GM23338 (cell line): ENCODE measurements around the gene NAPG. TPM values are rescaled to one million over a fixed set of nuclear protein-coding genes. Genes with fewer than 3 reads are reported as not detected.

ENCODE experiments used
- ATAC-seq: fragments of 200-7000 bp; cut with Tn5 transposase; 3 replicates; pipeline ENCODE4 v1.9.1; 2020
- DNase-seq: peaks from one replicate; pipeline ENCODE4 v3.0.0-alpha.2; 2015; ENCODE audit warnings: low spot score
- H2AFZ ChIP-seq: fragments of 200-600 bp; sonication (generic); 2 replicates; pipeline ENCODE4 v1.8.0; 2016; ENCODE audit warnings: antibody characterized with exemption, mild to moderate bottlenecking, moderate library complexity
- H3F3A ChIP-seq: fragments of 200-600 bp; sonication (generic); replicated peaks from 2 replicates; pipeline ENCODE4 v1.8.0; 2017; ENCODE audit warnings: antibody characterized with exemption, mixed run types, low read depth
- H3K27ac ChIP-seq: fragments of 200-600 bp; sonication (generic); 2 replicates; pipeline ENCODE4 v1.6.1; 2016; ENCODE audit warnings: low read depth
- H3K27me3 ChIP-seq: fragments of 200-600 bp; sonication (generic); 2 replicates; pipeline ENCODE4 v1.8.0; 2016; ENCODE audit warnings: mild to moderate bottlenecking, mixed run types, moderate library complexity; ENCODE audit not compliant: insufficient read depth
- H3K36me3 ChIP-seq: fragments of 200-600 bp; sonication (generic); 2 replicates; pipeline ENCODE4 v1.8.0; 2016; ENCODE audit warnings: mild to moderate bottlenecking; ENCODE audit not compliant: insufficient read depth
- H3K4me1 ChIP-seq: fragments of 200-600 bp; sonication (generic); 2 replicates; pipeline ENCODE4 v1.8.0; 2016; ENCODE audit warnings: mild to moderate bottlenecking, moderate library complexity; ENCODE audit not compliant: insufficient read depth
- H3K4me2 ChIP-seq: fragments of 200-600 bp; sonication (generic); 2 replicates; pipeline ENCODE4 v1.7.1; 2017; ENCODE audit warnings: mixed run types
- H3K4me3 ChIP-seq: fragments of 200-600 bp; sonication (generic); 2 replicates; pipeline ENCODE4 v1.6.1; 2016; ENCODE audit warnings: mixed run types
- H3K79me2 ChIP-seq: fragments of 200-600 bp; sonication (generic); replicated peaks from 2 replicates; pipeline ENCODE4 v1.8.0; 2017; ENCODE audit warnings: mild to moderate bottlenecking; ENCODE audit not compliant: insufficient read depth
- H3K9me2 ChIP-seq: fragments of 200-600 bp; sonication (generic); 2 replicates; pipeline ENCODE4 v1.8.0; 2017; ENCODE audit not compliant: insufficient read depth
- H4K20me1 ChIP-seq: fragments of 200-600 bp; sonication (generic); replicated peaks from 2 replicates; pipeline ENCODE4 v1.8.0; 2017; ENCODE audit warnings: mild to moderate bottlenecking; ENCODE audit not compliant: insufficient read depth
- H3K27ac Mint-ChIP-seq: 2 replicates; pipeline ENCODE4 v1.8.0; 2020; ENCODE audit warnings: inconsistent platforms, mild to moderate bottlenecking, moderate library complexity, mixed read lengths
- H3K27me3 Mint-ChIP-seq: 3 replicates; pipeline ENCODE4 v1.8.0; 2022; ENCODE audit warnings: low read depth, mild to moderate bottlenecking, moderate library complexity, mixed read lengths, inconsistent platforms; ENCODE audit not compliant: insufficient read depth, poor library complexity
- H3K36me3 Mint-ChIP-seq: 3 replicates; pipeline ENCODE4 v1.8.0; 2021; ENCODE audit warnings: low read depth, mild to moderate bottlenecking, inconsistent platforms, moderate library complexity, mixed read lengths
- H3K4me1 Mint-ChIP-seq: 3 replicates; pipeline ENCODE4 v1.8.0; 2020; ENCODE audit warnings: mild to moderate bottlenecking, inconsistent platforms, mixed read lengths
- H3K4me3 Mint-ChIP-seq: 3 replicates; pipeline ENCODE4 v1.8.0; 2021; ENCODE audit warnings: moderate library complexity, mild to moderate bottlenecking, inconsistent platforms, mixed read lengths
- H3K9me3 Mint-ChIP-seq: 3 replicates; pipeline ENCODE4 v1.8.0; 2020; ENCODE audit warnings: moderate library complexity, mild to moderate bottlenecking, inconsistent platforms, mixed read lengths
- CREB1 ChIP-seq: fragments of 250-450 bp; sonication (Bioruptor Pico); IDR thresholded peaks from 2 replicates; pipeline ENCODE4 v1.5.0; 2020; ENCODE audit warnings: low read depth, mild to moderate bottlenecking, moderate library complexity
- CTCF ChIP-seq, 2 experiments: fragments of 200-600 bp in 1 of 2; sonication (generic) in 1 of 2; conservative IDR thresholded peaks; 2 replicates each; pipeline versions ENCODE4 v1.5.1 to v1.6.1; 2016 to 2017; ENCODE audit warnings: antibody characterized with exemption in 2 of 2, low read depth in 2 of 2, mild to moderate bottlenecking in 2 of 2, moderate library complexity in 1 of 2
- EZH2 ChIP-seq: fragments of 200-600 bp; sonication (generic); IDR thresholded peaks from one replicate; pipeline ENCODE4 v1.8.0; 2017; ENCODE audit warnings: antibody characterized with exemption, mild to moderate bottlenecking, low read depth; ENCODE audit not compliant: unreplicated experiment
- EZH2phosphoT487 ChIP-seq: fragments of 200-600 bp; sonication (generic); IDR thresholded peaks from one replicate; pipeline ENCODE4 v1.8.1; 2018; ENCODE audit warnings: antibody characterized with exemption; ENCODE audit not compliant: unreplicated experiment
- JUNB ChIP-seq: IDR thresholded peaks from one replicate; pipeline ENCODE4 v1.6.1; 2016; ENCODE audit warnings: antibody characterized with exemption; ENCODE audit not compliant: unreplicated experiment
- NANOG ChIP-seq: IDR thresholded peaks from 2 replicates; pipeline ENCODE4 v1.6.1; 2016; ENCODE audit warnings: antibody characterized with exemption, borderline replicate concordance
- ZNF114 ChIP-seq: fragments of 250-450 bp; sonication (Bioruptor Pico); IDR thresholded peaks from 2 replicates; pipeline ENCODE4 v1.5.0; 2020; ENCODE audit warnings: mild to moderate bottlenecking, moderate library complexity
- ZNF331 ChIP-seq: fragments of 250-450 bp; sonication (Bioruptor Pico); IDR thresholded peaks from 2 replicates; pipeline ENCODE4 v1.5.0; 2020; ENCODE audit warnings: low read depth, mild to moderate bottlenecking, moderate library complexity
- polyA plus RNA-seq: library from polyadenylated mRNA; unstranded; fragments of >200 nt; fragmentation: Nextera tagmentation; extraction: Ambion mirVana; gene quantifications from 2 replicates; pipeline ENCODE4 v1.2.1, GENCODE V29; 2016
- total RNA-seq: library from RNA; depleted of rRNA; stranded (reverse); fragments of >200 nt; shearing (Covaris generic); gene quantifications from 2 replicates; pipeline ENCODE4 v1.2.3, GENCODE V29; 2014
- TF ChIP-seq, protein P1 (sequence below): IDR thresholded peaks from one replicate; pipeline ENCODE4 v1.6.1; 2018; ENCODE audit warnings: antibody characterized with exemption; ENCODE audit not compliant: unreplicated experiment
- TF ChIP-seq, protein P2 (sequence below): IDR thresholded peaks from 2 replicates; pipeline ENCODE4 v1.6.1; 2016; ENCODE audit warnings: antibody characterized with exemption

The NAPG gene
- total and polyA plus RNA-seq, 2 experiments from 2014 or later: 26.8 to 40.1 TPM

DNA sequence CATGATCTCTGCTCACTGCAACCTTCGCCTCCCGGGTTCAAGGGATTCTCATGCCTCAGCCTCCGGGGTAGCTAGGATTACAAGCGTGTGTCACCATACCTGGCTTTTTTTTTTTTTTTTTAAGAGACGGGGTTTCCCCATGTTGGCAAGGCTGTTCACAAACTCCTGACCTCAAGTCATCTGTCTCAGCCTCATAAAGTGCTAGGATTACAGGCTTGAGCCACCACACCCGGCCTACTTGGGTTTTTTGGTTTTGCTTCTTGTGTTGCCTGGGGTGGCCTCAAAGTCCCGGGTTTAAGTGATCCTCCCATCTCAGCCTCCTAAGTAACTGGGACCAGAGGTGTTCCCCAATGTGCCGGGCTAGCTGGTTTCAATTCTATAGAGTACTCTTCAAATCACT is 64.6 kb downstream of the NAPG start:
- no peak overlapping the region for H2AFZ ChIP-seq
- no peaks in the 10 kb centered on the region for H3K4me1 ChIP-seq
- Mint-ChIP-seq H3K27ac (no peak overlapping the region), H3K4me3 (no peak overlapping the region), H3K4me1 (no peaks in the 10 kb centered on the region), H3K36me3 (no peaks in the 10 kb centered on the region; the same call in 2 of the 3 replicates), H3K9me3 (peaks cover 2% of the 10 kb centered on the region; the same call in 2 of the 3 replicates), H3K27me3 (no peaks in the 10 kb centered on the region)
- DNase-seq: no peak
- H3K79me2 ChIP-seq: no peaks in the 10 kb centered on the region
- no peaks in the 10 kb centered on the region for H4K20me1 ChIP-seq
- TF ChIP-seq, protein P1, sequence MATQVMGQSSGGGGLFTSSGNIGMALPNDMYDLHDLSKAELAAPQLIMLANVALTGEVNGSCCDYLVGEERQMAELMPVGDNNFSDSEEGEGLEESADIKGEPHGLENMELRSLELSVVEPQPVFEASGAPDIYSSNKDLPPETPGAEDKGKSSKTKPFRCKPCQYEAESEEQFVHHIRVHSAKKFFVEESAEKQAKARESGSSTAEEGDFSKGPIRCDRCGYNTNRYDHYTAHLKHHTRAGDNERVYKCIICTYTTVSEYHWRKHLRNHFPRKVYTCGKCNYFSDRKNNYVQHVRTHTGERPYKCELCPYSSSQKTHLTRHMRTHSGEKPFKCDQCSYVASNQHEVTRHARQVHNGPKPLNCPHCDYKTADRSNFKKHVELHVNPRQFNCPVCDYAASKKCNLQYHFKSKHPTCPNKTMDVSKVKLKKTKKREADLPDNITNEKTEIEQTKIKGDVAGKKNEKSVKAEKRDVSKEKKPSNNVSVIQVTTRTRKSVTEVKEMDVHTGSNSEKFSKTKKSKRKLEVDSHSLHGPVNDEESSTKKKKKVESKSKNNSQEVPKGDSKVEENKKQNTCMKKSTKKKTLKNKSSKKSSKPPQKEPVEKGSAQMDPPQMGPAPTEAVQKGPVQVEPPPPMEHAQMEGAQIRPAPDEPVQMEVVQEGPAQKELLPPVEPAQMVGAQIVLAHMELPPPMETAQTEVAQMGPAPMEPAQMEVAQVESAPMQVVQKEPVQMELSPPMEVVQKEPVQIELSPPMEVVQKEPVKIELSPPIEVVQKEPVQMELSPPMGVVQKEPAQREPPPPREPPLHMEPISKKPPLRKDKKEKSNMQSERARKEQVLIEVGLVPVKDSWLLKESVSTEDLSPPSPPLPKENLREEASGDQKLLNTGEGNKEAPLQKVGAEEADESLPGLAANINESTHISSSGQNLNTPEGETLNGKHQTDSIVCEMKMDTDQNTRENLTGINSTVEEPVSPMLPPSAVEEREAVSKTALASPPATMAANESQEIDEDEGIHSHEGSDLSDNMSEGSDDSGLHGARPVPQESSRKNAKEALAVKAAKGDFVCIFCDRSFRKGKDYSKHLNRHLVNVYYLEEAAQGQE: no peak
- TF ChIP-seq NANOG: no peak
- no peak for TF ChIP-seq EZH2phosphoT487
- TF ChIP-seq CREB1 (CRISPR knock-in tag): no peak
- no peak for TF ChIP-seq ZNF114 (CRISPR knock-in tag)
- TF ChIP-seq CTCF (conservative IDR thresholded peaks at IDR 0.05; ENCODE audit: low read depth in 2 of 2): no peak
- TF ChIP-seq, protein P2, sequence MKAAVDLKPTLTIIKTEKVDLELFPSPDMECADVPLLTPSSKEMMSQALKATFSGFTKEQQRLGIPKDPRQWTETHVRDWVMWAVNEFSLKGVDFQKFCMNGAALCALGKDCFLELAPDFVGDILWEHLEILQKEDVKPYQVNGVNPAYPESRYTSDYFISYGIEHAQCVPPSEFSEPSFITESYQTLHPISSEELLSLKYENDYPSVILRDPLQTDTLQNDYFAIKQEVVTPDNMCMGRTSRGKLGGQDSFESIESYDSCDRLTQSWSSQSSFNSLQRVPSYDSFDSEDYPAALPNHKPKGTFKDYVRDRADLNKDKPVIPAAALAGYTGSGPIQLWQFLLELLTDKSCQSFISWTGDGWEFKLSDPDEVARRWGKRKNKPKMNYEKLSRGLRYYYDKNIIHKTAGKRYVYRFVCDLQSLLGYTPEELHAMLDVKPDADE: no peak
- no peak for TF ChIP-seq EZH2
- no peaks in the 10 kb centered on the region for H3F3A ChIP-seq
- no peaks in the 10 kb centered on the region for H3K36me3 ChIP-seq
- H3K27ac ChIP-seq: no peak overlapping the region
- no peak overlapping the region for H3K4me2 ChIP-seq
- no peak overlapping the region for H3K4me3 ChIP-seq
- H3K9me2 ChIP-seq: no peaks in the 10 kb centered on the region
- H3K27me3 ChIP-seq: no peaks in the 10 kb centered on the region
- no peak for ATAC-seq

- H3F3A ChIP-seq: no peaks in the 10 kb centered on the region
- TF ChIP-seq JUNB (no peak), ZNF331 (CRISPR knock-in tag) (no peak), EZH2 (no peak)
Measured at GRCh38 chr18:10591896-10592295, 66.1 kb downstream of the NAPG start.

More at GRCh38 chr18:10591896-10592295, 66.1 kb downstream of the NAPG start:
- Histone ChIP-seq H3K27me3 (no peaks in the 10 kb centered on the region), H3K36me3 (no peaks in the 10 kb centered on the region), H3K4me3 (no peak overlapping the region), H3K4me1 (no peaks in the 10 kb centered on the region), H3K9me2 (no peaks in the 10 kb centered on the region), H3K4me2 (no peak overlapping the region), H4K20me1 (no peaks in the 10 kb centered on the region), H2AFZ (no peak overlapping the region), H3K79me2 (no peaks in the 10 kb centered on the region), H3K27ac (no peak overlapping the region)
- ATAC-seq: no peak
- H3K36me3 Mint-ChIP-seq: no peaks in the 10 kb centered on the region; the same call in 2 of the 3 replicates
- DNase-seq: no peak
- H3K27me3 Mint-ChIP-seq: no peaks in the 10 kb centered on the region
- H3K9me3 Mint-ChIP-seq: peaks cover 4% of the 10 kb centered on the region; the same call in 2 of the 3 replicates
- H3K4me1 Mint-ChIP-seq: no peaks in the 10 kb centered on the region
- no peak overlapping the region for H3K4me3 Mint-ChIP-seq
- H3K27ac Mint-ChIP-seq: no peak overlapping the region
